ENCODE results near the gene NPIPB8. TPM values are rescaled to one million over a fixed set of nuclear protein-coding genes. Genes with fewer than 3 reads are reported as not detected.
"Not testable (repeated sequence)": the region's sequence is repeated elsewhere in the genome, so short reads cannot be mapped to it uniquely, and the experiment has no call there.

The NPIPB8 gene
- total RNA-seq, 1 experiment from 2014 or later, result 1.1 TPM

DNA sequence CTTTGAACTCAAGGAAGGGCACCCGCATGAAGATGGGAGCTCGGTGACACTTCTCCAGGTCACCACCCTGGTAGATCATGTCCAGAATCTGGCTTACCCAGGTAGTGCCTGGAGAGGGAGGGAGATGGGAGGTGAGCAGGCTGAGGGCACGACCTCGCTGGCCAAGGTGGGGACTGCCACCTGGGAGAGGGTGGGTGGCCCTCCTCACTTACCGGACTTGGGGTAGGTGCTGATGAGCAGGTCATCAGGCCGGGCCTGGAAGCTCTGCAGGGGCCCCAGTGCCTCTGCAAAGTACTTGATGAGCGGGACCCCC lies 29.4 kb upstream of the NPIPB8 start:
- H3K4me2 ChIP-seq (ENCODE audit: low read length); H4K20me1 ChIP-seq (ENCODE audit: low read length); ATAC-seq; CTCF ChIA-PET; H2AFZ ChIP-seq (ENCODE audit: low read length); BruUV-seq (replicated peaks); H3K9me3 ChIP-seq (ENCODE audit: low read length); H3K27ac ChIP-seq (ENCODE audit: low read length); H3K36me3 ChIP-seq (ENCODE audit: low read depth, low read length); H3K4me3 ChIP-seq (ENCODE audit: low read length); H3K27me3 ChIP-seq (ENCODE audit: low read length); POLR2A ChIA-PET (ENCODE audit: unreplicated experiment); H3K79me2 ChIP-seq (ENCODE audit: low read length); H3K9me2 ChIP-seq (replicated peaks; ENCODE audit: low read length); H3K4me1 ChIP-seq (ENCODE audit: insufficient read depth, low read length); DNase-seq; intact Hi-C loops (cut with micrococcal nuclease); H3K9ac ChIP-seq (ENCODE audit: low read length); H3F3A ChIP-seq (ENCODE audit: low read length, unreplicated experiment): not testable (repeated sequence)

DNA sequence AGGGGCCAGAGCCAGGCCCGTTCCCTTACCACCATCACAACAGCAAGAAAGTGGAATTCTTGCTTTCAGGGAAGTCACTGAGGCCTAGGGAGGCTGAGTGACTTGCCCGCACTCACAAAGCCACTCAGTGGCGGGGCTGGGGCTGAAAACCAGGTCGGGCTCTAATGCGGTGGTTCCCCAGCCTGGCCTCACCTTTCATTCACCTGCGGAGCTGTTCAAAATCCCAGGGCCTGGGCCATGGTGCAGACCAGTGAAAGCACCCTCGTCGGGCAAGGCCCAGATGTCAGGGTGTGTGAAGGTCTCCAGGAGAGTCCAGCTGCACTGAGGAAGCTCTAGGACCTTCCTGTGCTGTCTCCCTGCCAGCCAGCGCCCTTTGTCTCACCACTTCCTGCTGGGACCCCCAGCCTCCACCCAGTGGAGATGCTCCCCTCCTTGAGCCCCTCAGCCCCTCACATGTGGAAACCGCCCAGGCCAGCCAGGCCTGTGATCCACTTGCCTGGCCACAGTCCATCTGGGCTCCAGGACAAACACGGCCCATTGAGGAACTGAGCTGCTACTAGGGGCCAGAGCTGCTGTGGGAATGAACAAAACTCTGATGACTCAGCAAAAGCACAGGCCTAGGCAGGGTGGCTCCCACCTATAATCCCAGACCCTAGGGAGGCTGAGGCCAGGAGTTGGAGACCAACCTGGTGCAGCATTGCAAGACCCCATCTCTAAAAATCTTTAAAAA lies 28.8 kb upstream of the NPIPB8 start:
- POLR2A ChIA-PET (ENCODE audit: unreplicated experiment); H3K4me3 ChIP-seq (ENCODE audit: low read length); DNase-seq; H3K9me2 ChIP-seq (replicated peaks; ENCODE audit: low read length); H3K9me3 ChIP-seq (ENCODE audit: low read length); H2AFZ ChIP-seq (ENCODE audit: low read length); H3K4me1 ChIP-seq (ENCODE audit: insufficient read depth, low read length); H4K20me1 ChIP-seq (ENCODE audit: low read length); intact Hi-C loops (cut with micrococcal nuclease); H3K36me3 ChIP-seq (ENCODE audit: low read depth, low read length); BruUV-seq (replicated peaks); H3K9ac ChIP-seq (ENCODE audit: low read length); ATAC-seq; H3K27ac ChIP-seq (ENCODE audit: low read length); H3K79me2 ChIP-seq (ENCODE audit: low read length); H3K27me3 ChIP-seq (ENCODE audit: low read length); H3F3A ChIP-seq (ENCODE audit: low read length, unreplicated experiment); H3K4me2 ChIP-seq (ENCODE audit: low read length); CTCF ChIA-PET: not testable (repeated sequence)

DNA sequence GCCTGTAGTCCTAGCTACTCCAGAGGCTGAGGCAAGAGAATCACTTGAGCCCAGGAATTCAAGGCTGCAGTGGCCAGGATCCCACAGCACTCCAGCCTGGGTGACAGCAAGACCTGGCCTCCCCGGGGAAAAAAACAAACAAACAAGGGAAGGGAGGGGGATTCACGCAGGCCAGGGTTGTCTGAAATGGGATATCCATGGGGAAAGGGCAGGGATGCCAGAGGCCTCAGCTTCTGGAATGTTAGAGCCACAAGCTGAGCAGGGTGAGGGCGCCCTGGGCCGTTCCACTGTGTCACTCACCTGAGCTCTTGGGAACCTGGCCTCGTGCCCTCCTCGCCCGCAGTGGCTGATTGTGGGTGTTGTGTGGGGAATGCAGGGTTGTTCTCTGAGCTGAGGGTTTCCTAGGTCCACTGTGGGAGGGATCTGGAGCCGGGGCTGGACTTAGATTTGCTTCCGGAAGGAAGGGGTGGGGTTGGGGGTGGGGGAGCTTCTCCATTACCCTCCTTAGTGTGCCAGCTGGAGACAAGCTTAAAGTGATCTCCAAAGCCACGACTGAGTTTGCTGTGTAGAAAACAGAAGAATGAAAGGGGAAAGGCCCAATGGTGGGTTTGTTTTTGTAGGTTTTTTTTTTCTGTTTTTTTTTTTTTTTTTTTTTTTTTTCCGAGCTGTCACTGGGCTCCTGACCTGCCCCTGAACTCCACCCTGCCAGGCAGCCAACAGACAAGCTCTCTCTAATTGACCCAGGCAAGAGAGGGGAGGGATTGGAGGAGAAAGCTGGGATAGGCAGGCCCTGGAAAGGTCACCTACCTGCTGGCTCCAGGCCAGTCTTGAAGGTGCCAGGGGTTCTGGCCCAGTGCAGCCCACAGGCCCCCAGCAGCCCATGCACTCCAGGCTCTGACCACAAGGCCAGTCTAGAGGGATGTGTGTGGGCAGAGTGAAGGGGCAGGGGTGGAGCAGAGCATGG lies 28.0 kb upstream of the NPIPB8 start, which contains the start of gene SULT1A1:
SULT1A1 (minus strand) TSS at position 414 of the 964 bp plus-strand sequence. CDS start 1,189 bp downstream, outside the sequence.
- H3K9me2 ChIP-seq (replicated peaks; ENCODE audit: low read length), result no peaks in the 10 kb centered on the region
- ATAC-seq (no peak), DNase-seq (no peak)
- no peaks in the 10 kb centered on the region for H3K27me3 ChIP-seq (ENCODE audit: low read length)
- ChIA-PET POLR2A (ENCODE audit: unreplicated experiment) (no interaction called here), CTCF (no interaction called here)
- H3K9ac ChIP-seq (ENCODE audit: low read length), result no peak within 1 kb of the TSS
- H2AFZ ChIP-seq (ENCODE audit: low read length), result no peak within 1 kb of the TSS
- TF ChIP-seq EZH2phosphoT487 (IDR thresholded peaks at IDR 0.05; ENCODE audit: borderline replicate concordance, low read length), result no peak
- no peak for TF ChIP-seq CTCF (conservative IDR thresholded peaks at IDR 0.05; ENCODE audit: low read depth, low read length)
- TF ChIP-seq EZH2 (IDR thresholded peaks at IDR 0.05; ENCODE audit: low read length, unreplicated experiment), result no peak
- H3K4me2 ChIP-seq (ENCODE audit: low read length), result no peak within 1 kb of the TSS
- no peaks in the 10 kb centered on the region for H4K20me1 ChIP-seq (ENCODE audit: low read length)
- H3K4me1 ChIP-seq (ENCODE audit: insufficient read depth, low read length), result no peaks in the 10 kb centered on the region
- no peaks in the 10 kb centered on the region for H3K9me3 ChIP-seq (ENCODE audit: low read length)
- intact Hi-C loops (cut with micrococcal nuclease), result no loop called here
- no peak within 1 kb of the TSS for H3K4me3 ChIP-seq (ENCODE audit: low read length)
- BruUV-seq (replicated peaks), result no TSS peak
- no peaks in the 10 kb centered on the region for H3K36me3 ChIP-seq (ENCODE audit: low read depth, low read length)
- no peaks in the 10 kb centered on the region for H3F3A ChIP-seq (ENCODE audit: low read length, unreplicated experiment)
- H3K79me2 ChIP-seq (ENCODE audit: low read length), result no peaks in the 10 kb centered on the region
- no peak within 1 kb of the TSS for H3K27ac ChIP-seq (ENCODE audit: low read length)

All from PC-3 (cell line).